K562 (cell line): ENCODE results near the gene OR2S2. TPM values are rescaled to one million over a fixed set of nuclear protein-coding genes. Genes with fewer than 3 reads are reported as not detected.

Experiments used
- ATAC-seq: fragments of 200-7000 bp; cut with Tn5 transposase; 3 replicates; pipeline ENCODE4 v1.9.1; 2020; ENCODE audit warnings: moderate library complexity
- BruUV-seq: library from RNA; stranded (reverse); fragments of 400-500 nt; replicated peaks from 2 replicates; lab custom pipeline; 2021; lab: Mats Ljungman, UMichigan
- CTCF ChIA-PET: fragments of 300-600 bp; formaldehyde crosslinking; extraction: SDS; loops from one replicate; lab custom pipeline; 2021; ENCODE audit warnings: low intra/inter-chr PET ratio; lab: Yijun Ruan, JAX
- POLR2A ChIA-PET: fragments of 300-600, 350-650 bp; sonication (Branson Sonifier 250); formaldehyde crosslinking; extraction: SDS; loops from one replicate; lab custom pipeline; 2021; ENCODE audit warnings: antibody characterized with exemption, inconsistent platforms; lab: Yijun Ruan, JAX
- DNase-seq, 4 experiments: peaks; one replicate each; pipeline versions ENCODE4 v3.0.0 to v3.0.0-alpha.2; 2011 to 2018; ENCODE audit warnings: low spot score in 3 of 4, mixed read lengths in 3 of 4; ENCODE audit errors: extremely low read depth in 1 of 4
- FAIRE-seq: peaks from 2 replicates; lab custom pipeline; 2011; peaks lifted over from hg19 to GRCh38; lab: Jason Lieb, UNC
- H2AFZ ChIP-seq: 2 replicates; pipeline ENCODE4 v1.6.0; 2011; ENCODE audit warnings: low read depth, low read length, control low read depth, inconsistent platforms
- H3K27ac ChIP-seq: fragments of 200-600 bp; 3 replicates; pipeline ENCODE4 v1.8.0; 2011; ENCODE audit warnings: low read depth, mild to moderate bottlenecking, control low read depth, inconsistent platforms, low read length, moderate library complexity, mixed read lengths; ENCODE audit errors: extremely low read depth
- H3K27me3 ChIP-seq, 2 experiments: fragments of 300-600 bp in 1 of 2; 2 replicates in 1 of 2; 3 replicates in 1 of 2; pipeline versions ENCODE4 v1.6.0 to v1.8.0; 2011; ENCODE audit warnings: inconsistent platforms in 2 of 2, low read length in 2 of 2, mild to moderate bottlenecking in 1 of 2, mixed read lengths in 1 of 2, moderate library complexity in 1 of 2; ENCODE audit not compliant: control insufficient read depth in 2 of 2, insufficient read depth in 2 of 2
- H3K36me3 ChIP-seq: fragments of 300-600 bp; 3 replicates; pipeline ENCODE4 v1.8.0; 2011; ENCODE audit warnings: mild to moderate bottlenecking, low read length, inconsistent platforms; ENCODE audit not compliant: control insufficient read depth, insufficient read depth
- H3K4me1 ChIP-seq, 2 experiments: fragments of 200-600 bp in 1 of 2; replicated peaks in 1 of 2; 2 replicates in 1 of 2; 3 replicates in 1 of 2; pipeline versions ENCODE4 v1.5.1 to v1.8.0; 2011; ENCODE audit warnings: inconsistent platforms in 2 of 2, low read length in 2 of 2, mild to moderate bottlenecking in 1 of 2, mixed read lengths in 1 of 2, moderate library complexity in 1 of 2; ENCODE audit not compliant: control insufficient read depth in 2 of 2, insufficient read depth in 2 of 2
- H3K4me2 ChIP-seq: 2 replicates; pipeline ENCODE4 v1.6.1; 2011; ENCODE audit warnings: low read length, control low read depth, inconsistent platforms, mixed read lengths; ENCODE audit not compliant: insufficient read depth
- H3K4me3 ChIP-seq: fragments of 200-600 bp; sonication (generic), shearing (Covaris generic); 2 replicates; pipeline ENCODE4 v1.5.1; 2016; ENCODE audit warnings: control low read depth, inconsistent platforms
- H3K79me2 ChIP-seq: fragments of 200-600 bp; 3 replicates; pipeline ENCODE4 v1.8.0; 2011; ENCODE audit warnings: low read length, inconsistent platforms; ENCODE audit not compliant: control insufficient read depth, insufficient read depth
- H3K9ac ChIP-seq, 2 experiments: 2 replicates each; pipeline versions ENCODE4 v1.6.0 to v1.6.1; 2011; ENCODE audit warnings: low read depth in 2 of 2, low read length in 2 of 2, control low read depth in 1 of 2, inconsistent platforms in 1 of 2, mild to moderate bottlenecking in 1 of 2, mixed read lengths in 1 of 2; ENCODE audit not compliant: insufficient read depth in 1 of 2
- H3K9me1 ChIP-seq: one replicate; pipeline ENCODE4 v1.6.0; 2011; ENCODE audit warnings: inconsistent platforms, mild to moderate bottlenecking, low read length, moderate library complexity; ENCODE audit not compliant: control insufficient read depth, insufficient read depth
- H3K9me3 ChIP-seq: replicated peaks from 2 replicates; pipeline ENCODE4 v1.5.1; 2011; ENCODE audit warnings: low read depth, low read length, inconsistent platforms; ENCODE audit not compliant: control insufficient read depth, insufficient read depth
- H4K20me1 ChIP-seq: replicated peaks from 2 replicates; pipeline ENCODE4 v1.6.1; 2011; ENCODE audit warnings: low read length, inconsistent platforms, mixed read lengths; ENCODE audit not compliant: control insufficient read depth, insufficient read depth
- E2F5 ChIP-seq: sonication (generic); formaldehyde crosslinking; IDR thresholded peaks from 2 replicates; pipeline ENCODE4 v1.8.0; 2022; ENCODE audit warnings: mild to moderate bottlenecking, missing genetic modification reagents
- ELF1 ChIP-seq: fragments of 200-800 bp; sonication (Bioruptor generic); IDR thresholded peaks from 2 replicates; pipeline ENCODE4 v1.6.1; 2016; ENCODE audit warnings: missing genetic modification characterization, missing compliant biosample characterization
- FOXA1 ChIP-seq: fragments of 450-650 bp; IDR thresholded peaks from 2 replicates; pipeline ENCODE4 v1.6.1; 2016; ENCODE audit warnings: mild to moderate bottlenecking, borderline replicate concordance
- KDM1A ChIP-seq, 2 experiments: fragments of 450-650 bp; IDR thresholded peaks; 2 replicates each; pipeline ENCODE4 v1.6.1; 2016; ENCODE audit warnings: mild to moderate bottlenecking in 2 of 2
- PHB2 ChIP-seq: fragments of 450-650 bp; IDR thresholded peaks from 2 replicates; pipeline ENCODE4 v1.6.1; 2017; ENCODE audit warnings: low read depth
- ZFP36 ChIP-seq: fragments of 150-350 bp; IDR thresholded peaks from 2 replicates; pipeline ENCODE4 v1.6.1; 2018; ENCODE audit warnings: low read length, low read depth; ENCODE audit not compliant: partially characterized antibody
- ZNF639 ChIP-seq, 2 experiments: fragments of 200-800 bp in 1 of 2; sonication (Bioruptor generic) in 1 of 2; sonication (generic) in 1 of 2; formaldehyde crosslinking in 1 of 2; IDR thresholded peaks in 1 of 2; conservative IDR thresholded peaks in 1 of 2; 2 replicates each; pipeline versions ENCODE4 v1.5.0 to v1.6.1; 2016 to 2020; ENCODE audit warnings: missing compliant biosample characterization in 1 of 2, missing genetic modification characterization in 1 of 2, missing genetic modification reagents in 1 of 2
- ZNF644 ChIP-seq: fragments of 200-800 bp; sonication (Bioruptor generic); IDR thresholded peaks from 2 replicates; pipeline ENCODE4 v1.6.1; 2016; ENCODE audit warnings: low read depth, missing genetic modification characterization, missing compliant biosample characterization
- WGBS: fragments of 100-300 bp; shearing (Covaris generic); methylation state at CpG from one replicate; pipeline ENCODE4 v1.1.6; 2016; ENCODE audit warnings: low coverage, mixed read lengths; ENCODE audit not compliant: insufficient coverage; ENCODE audit errors: missing lambda C conversion rate; 5-methylcytosine and 5-hydroxymethylcytosine counted together
- in situ Hi-C: fragments of 300-500 bp; cut with MboI; formaldehyde crosslinking; loops from 4 replicates; pipeline ENCODE4 v1.15.0; 2018; ENCODE audit warnings: inconsistent platforms, mixed read lengths
- intact Hi-C: fragments of 100-400 bp; cut with micrococcal nuclease; formaldehyde crosslinking; loops from 2 replicates; pipeline ENCODE4 v1.14.2; 2022
- polyA plus RNA-seq, 8 experiments: library from polyadenylated mRNA; depleted of rRNA in 4 of 8; stranded (reverse) in 5 of 8; unstranded in 3 of 8; fragments of >200 nt; fragmentation: Nextera tagmentation in 2 of 8; fragmentation: Illumina TruSeq in 1 of 8; extraction: Ambion mirVana in 2 of 8; extraction: Trizol in 1 of 8; gene quantifications; 2 replicates each; pipeline versions ENCODE4 v1.2.1 to v1.2.3, GENCODE V29; 2011 to 2014; ENCODE audit warnings: inconsistent platforms in 1 of 8, missing spikeins in 1 of 8
- total RNA-seq, 7 experiments: library from RNA; depleted of rRNA in 6 of 7; stranded (reverse); fragments of >200 nt in 6 of 7; fragmentation: Illumina TruSeq in 2 of 7; extraction: Trizol in 2 of 7; gene quantifications; 2 replicates each; pipeline versions ENCODE4 v1.2.1 to v1.2.3, GENCODE V29; 2011 to 2021; ENCODE audit warnings: low replicate concordance in 1 of 7
- TF ChIP-seq, protein P1 (sequence below): fragments of 150-350 bp; IDR thresholded peaks from 2 replicates; pipeline ENCODE4 v1.6.1; 2014; ENCODE audit warnings: low read depth, mild to moderate bottlenecking, low read length, borderline replicate concordance
- TF ChIP-seq, protein P2 (sequence below): fragments of 450-650 bp; IDR thresholded peaks from 2 replicates; pipeline ENCODE4 v1.6.1; 2017; ENCODE audit warnings: antibody characterized with exemption, mild to moderate bottlenecking

OR2S2 gene
- total and polyA plus RNA-seq, 9 of the 15 experiments (the other 6 are each of a cell fraction or from before 2014, with no cell fraction given): not detected

GRCh38 chr9:35938474-35939356 lies 19.2 kb downstream of the OR2S2 start:
- Histone ChIP-seq H3K4me3 (no peak overlapping the region), H4K20me1 (no peaks in the 10 kb centered on the region), H3K9me3 (no peaks in the 10 kb centered on the region), H3K4me2 (no peak overlapping the region), H3K9me1 (no peaks in the 10 kb centered on the region), H3K27me3 (no peaks in the 10 kb centered on the region), H3K36me3 (no peaks in the 10 kb centered on the region), H3K9ac (no peak overlapping the region), H2AFZ (peak overlapping the region; percentile 8; the same call in 1 of the 2 replicates), H3K4me1 (no peaks in the 10 kb centered on the region; a peak in 2 of 5 replicates), H3K27ac (no peak overlapping the region), H3K79me2 (no peaks in the 10 kb centered on the region)
- no peak for FAIRE-seq
- WGBS: 55% methylated on average over 8 of the region's 10 CpGs
- ATAC-seq: no peak
- intact Hi-C loops: no loop called here
- BruUV-seq: no TSS peak
- ChIA-PET POLR2A (interaction anchor here (0.8 to 2.4 kb wide), 3 partner anchors 13 to 60 kb away, joined by 3 to 10 read pairs (median 3); no protein-coding TSS in a partner anchor), CTCF (no interaction called here)
- DNase-seq: no peak
- in situ Hi-C loops: no loop called here
- TF ChIP-seq, protein P1, sequence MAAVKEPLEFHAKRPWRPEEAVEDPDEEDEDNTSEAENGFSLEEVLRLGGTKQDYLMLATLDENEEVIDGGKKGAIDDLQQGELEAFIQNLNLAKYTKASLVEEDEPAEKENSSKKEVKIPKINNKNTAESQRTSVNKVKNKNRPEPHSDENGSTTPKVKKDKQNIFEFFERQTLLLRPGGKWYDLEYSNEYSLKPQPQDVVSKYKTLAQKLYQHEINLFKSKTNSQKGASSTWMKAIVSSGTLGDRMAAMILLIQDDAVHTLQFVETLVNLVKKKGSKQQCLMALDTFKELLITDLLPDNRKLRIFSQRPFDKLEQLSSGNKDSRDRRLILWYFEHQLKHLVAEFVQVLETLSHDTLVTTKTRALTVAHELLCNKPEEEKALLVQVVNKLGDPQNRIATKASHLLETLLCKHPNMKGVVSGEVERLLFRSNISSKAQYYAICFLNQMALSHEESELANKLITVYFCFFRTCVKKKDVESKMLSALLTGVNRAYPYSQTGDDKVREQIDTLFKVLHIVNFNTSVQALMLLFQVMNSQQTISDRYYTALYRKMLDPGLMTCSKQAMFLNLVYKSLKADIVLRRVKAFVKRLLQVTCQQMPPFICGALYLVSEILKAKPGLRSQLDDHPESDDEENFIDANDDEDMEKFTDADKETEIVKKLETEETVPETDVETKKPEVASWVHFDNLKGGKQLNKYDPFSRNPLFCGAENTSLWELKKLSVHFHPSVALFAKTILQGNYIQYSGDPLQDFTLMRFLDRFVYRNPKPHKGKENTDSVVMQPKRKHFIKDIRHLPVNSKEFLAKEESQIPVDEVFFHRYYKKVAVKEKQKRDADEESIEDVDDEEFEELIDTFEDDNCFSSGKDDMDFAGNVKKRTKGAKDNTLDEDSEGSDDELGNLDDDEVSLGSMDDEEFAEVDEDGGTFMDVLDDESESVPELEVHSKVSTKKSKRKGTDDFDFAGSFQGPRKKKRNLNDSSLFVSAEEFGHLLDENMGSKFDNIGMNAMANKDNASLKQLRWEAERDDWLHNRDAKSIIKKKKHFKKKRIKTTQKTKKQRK: no peak
- TF ChIP-seq ZNF639 (CRISPR knock-in tag; conservative IDR thresholded peaks at IDR 0.05 in 1 of 2, IDR thresholded peaks at IDR 0.05 in 1 of 2) (no peak), E2F5 (CRISPR knock-in tag) (no peak), ELF1 (no peak), KDM1A (IDR thresholded peaks at IDR 0.05) (no peak), PHB2 (no peak), FOXA1 (no peak), ZFP36 (no peak), ZNF644 (tag) (no peak)
- TF ChIP-seq, protein P2, sequence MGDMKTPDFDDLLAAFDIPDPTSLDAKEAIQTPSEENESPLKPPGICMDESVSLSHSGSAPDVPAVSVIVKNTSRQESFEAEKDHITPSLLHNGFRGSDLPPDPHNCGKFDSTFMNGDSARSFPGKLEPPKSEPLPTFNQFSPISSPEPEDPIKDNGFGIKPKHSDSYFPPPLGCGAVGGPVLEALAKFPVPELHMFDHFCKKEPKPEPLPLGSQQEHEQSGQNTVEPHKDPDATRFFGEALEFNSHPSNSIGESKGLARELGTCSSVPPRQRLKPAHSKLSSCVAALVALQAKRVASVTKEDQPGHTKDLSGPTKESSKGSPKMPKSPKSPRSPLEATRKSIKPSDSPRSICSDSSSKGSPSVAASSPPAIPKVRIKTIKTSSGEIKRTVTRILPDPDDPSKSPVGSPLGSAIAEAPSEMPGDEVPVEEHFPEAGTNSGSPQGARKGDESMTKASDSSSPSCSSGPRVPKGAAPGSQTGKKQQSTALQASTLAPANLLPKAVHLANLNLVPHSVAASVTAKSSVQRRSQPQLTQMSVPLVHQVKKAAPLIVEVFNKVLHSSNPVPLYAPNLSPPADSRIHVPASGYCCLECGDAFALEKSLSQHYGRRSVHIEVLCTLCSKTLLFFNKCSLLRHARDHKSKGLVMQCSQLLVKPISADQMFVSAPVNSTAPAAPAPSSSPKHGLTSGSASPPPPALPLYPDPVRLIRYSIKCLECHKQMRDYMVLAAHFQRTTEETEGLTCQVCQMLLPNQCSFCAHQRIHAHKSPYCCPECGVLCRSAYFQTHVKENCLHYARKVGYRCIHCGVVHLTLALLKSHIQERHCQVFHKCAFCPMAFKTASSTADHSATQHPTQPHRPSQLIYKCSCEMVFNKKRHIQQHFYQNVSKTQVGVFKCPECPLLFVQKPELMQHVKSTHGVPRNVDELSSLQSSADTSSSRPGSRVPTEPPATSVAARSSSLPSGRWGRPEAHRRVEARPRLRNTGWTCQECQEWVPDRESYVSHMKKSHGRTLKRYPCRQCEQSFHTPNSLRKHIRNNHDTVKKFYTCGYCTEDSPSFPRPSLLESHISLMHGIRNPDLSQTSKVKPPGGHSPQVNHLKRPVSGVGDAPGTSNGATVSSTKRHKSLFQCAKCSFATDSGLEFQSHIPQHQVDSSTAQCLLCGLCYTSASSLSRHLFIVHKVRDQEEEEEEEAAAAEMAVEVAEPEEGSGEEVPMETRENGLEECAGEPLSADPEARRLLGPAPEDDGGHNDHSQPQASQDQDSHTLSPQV: no peak
